Mucosa of rectum (tissue), 2 donors: ENCODE results near the gene KCNK6.
A peak's percentile ranks its signal among the peaks of the same experiment; 100 is the strongest.

Experiments
- H3K27ac ChIP-seq, 2 donors: one replicate each; pipeline ENCODE4 v1.7.0; 2013; ENCODE audit warnings: inconsistent platforms in 2 of 2, low read depth in 2 of 2, low read length in 2 of 2
- H3K27me3 ChIP-seq, 2 donors: one replicate each; pipeline ENCODE4 v1.7.0; 2013; ENCODE audit warnings: low read length in 2 of 2; ENCODE audit not compliant: control insufficient read depth in 2 of 2, insufficient read depth in 2 of 2
- H3K36me3 ChIP-seq, 2 donors: one replicate each; pipeline ENCODE4 v1.7.0; 2013; ENCODE audit warnings: low read length in 2 of 2; ENCODE audit not compliant: control insufficient read depth in 2 of 2, insufficient read depth in 2 of 2
- H3K4me1 ChIP-seq, 2 donors: one replicate each; pipeline ENCODE4 v1.7.0; 2013; ENCODE audit warnings: low read length in 2 of 2, mild to moderate bottlenecking in 1 of 2; ENCODE audit not compliant: control insufficient read depth in 2 of 2, insufficient read depth in 2 of 2
- H3K4me3 ChIP-seq, 2 donors: one replicate each; pipeline ENCODE4 v1.7.0; 2013; ENCODE audit warnings: low read length in 2 of 2
- H3K9ac ChIP-seq, 2 donors: one replicate each; pipeline ENCODE4 v1.7.0; 2013; ENCODE audit warnings: low read length in 2 of 2, low read depth in 1 of 2, mild to moderate bottlenecking in 1 of 2
- H3K9me3 ChIP-seq, 2 donors: one replicate each; pipeline ENCODE4 v1.7.0; 2013; ENCODE audit warnings: low read length in 2 of 2; ENCODE audit not compliant: control insufficient read depth in 2 of 2
- donor health status: healthy.
- donor health status: Normal muscosa, but diverticular disease.

The KCNK6 gene

GRCh38 chr19:38321646-38322196 lies 2.1 kb downstream of the KCNK6 start:
- H3K27ac ChIP-seq = peak overlapping the region in 1 of 2 donors; percentile 80
- no peak overlapping the region for H3K9ac ChIP-seq
- H3K27me3 ChIP-seq = no peaks in the 10 kb centered on the region
- H3K36me3 ChIP-seq = peaks cover 9 to 16% of the 10 kb centered on the region in 2 donors
- H3K4me3 ChIP-seq = peak overlapping the region in 1 of 2 donors; percentile 67
- H3K9me3 ChIP-seq = no peaks in the 10 kb centered on the region
- H3K4me1 ChIP-seq = peaks cover 12 to 19% of the 10 kb centered on the region in 2 donors

GRCh38 chr19:38323291-38323690 lies 3.6 kb downstream of the KCNK6 start:
- no peaks in the 10 kb centered on the region for H3K9me3 ChIP-seq
- H3K4me1 ChIP-seq = peaks cover 12 to 15% of the 10 kb centered on the region in 2 donors
- no peaks in the 10 kb centered on the region for H3K27me3 ChIP-seq
- H3K36me3 ChIP-seq = peaks cover 24 to 31% of the 10 kb centered on the region in 2 donors
- H3K27ac ChIP-seq = no peak overlapping the region
- H3K9ac ChIP-seq = no peak overlapping the region
- H3K4me3 ChIP-seq = no peak overlapping the region

GRCh38 chr19:38324431-38324830 lies 4.8 kb downstream of the KCNK6 start:
- H3K36me3 ChIP-seq = peaks cover 26 to 34% of the 10 kb centered on the region in 2 donors
- no peak overlapping the region for H3K4me3 ChIP-seq
- H3K4me1 ChIP-seq = peaks cover 2 to 4% of the 10 kb centered on the region in 2 donors
- no peaks in the 10 kb centered on the region for H3K9me3 ChIP-seq
- no peak overlapping the region for H3K9ac ChIP-seq
- H3K27ac ChIP-seq = no peak overlapping the region
- H3K27me3 ChIP-seq = no peaks in the 10 kb centered on the region

- Histone ChIP-seq H3K9me3 (no peaks in the 10 kb centered on the region), H3K9ac (no peak overlapping the region), H3K4me1 (peaks cover 2 to 3% of the 10 kb centered on the region in 2 donors), H3K27ac (no peak overlapping the region), H3K27me3 (no peaks in the 10 kb centered on the region), H3K36me3 (peaks cover 26 to 34% of the 10 kb centered on the region in 2 donors), H3K4me3 (no peak overlapping the region)
These were observed 6.9 kb downstream of the KCNK6 start for GRCh38 chr19:38326591-38326990.

GRCh38 chr19:38329651-38330050 lies 10.0 kb downstream of the KCNK6 start:
- no peak overlapping the region for H3K9ac ChIP-seq
- H3K27me3 ChIP-seq = no peaks in the 10 kb centered on the region
- no peak overlapping the region for H3K27ac ChIP-seq
- no peak overlapping the region for H3K4me3 ChIP-seq
- H3K36me3 ChIP-seq = peaks cover 26 to 28% of the 10 kb centered on the region in 2 donors
- H3K4me1 ChIP-seq = no peaks in the 10 kb centered on the region
- H3K9me3 ChIP-seq = no peaks in the 10 kb centered on the region

- no peak overlapping the region for H3K9ac ChIP-seq
- peaks cover 0 to 3% of the 10 kb centered on the region in 2 donors for H3K4me1 ChIP-seq
- H3K36me3 ChIP-seq = peaks cover 17 to 19% of the 10 kb centered on the region in 2 donors
- no peak overlapping the region for H3K27ac ChIP-seq
- no peak overlapping the region for H3K4me3 ChIP-seq
- H3K27me3 ChIP-seq = no peaks in the 10 kb centered on the region
- H3K9me3 ChIP-seq = no peaks in the 10 kb centered on the region
These were observed 12.1 kb downstream of the KCNK6 start for GRCh38 chr19:38331728-38332127.

GRCh38 chr19:38333245-38333644 lies 13.6 kb downstream of the KCNK6 start:
- Histone ChIP-seq H3K27ac (no peak overlapping the region), H3K9me3 (no peaks in the 10 kb centered on the region), H3K4me3 (no peak overlapping the region), H3K9ac (no peak overlapping the region), H3K27me3 (no peaks in the 10 kb centered on the region), H3K4me1 (peaks cover 6 to 8% of the 10 kb centered on the region in 2 donors), H3K36me3 (peaks cover 2 to 5% of the 10 kb centered on the region in 2 donors)

GRCh38 chr19:38335949-38336637 lies 16.4 kb downstream of the KCNK6 start:
- peak overlapping the region; percentile 87 to 93 for H3K4me3 ChIP-seq

GRCh38 chr19:38336638-38337359 lies 17.2 kb downstream of the KCNK6 start:
- peak overlapping the region; percentile 77 to 94 for H3K9ac ChIP-seq
- peaks cover 0 to 4% of the 10 kb centered on the region in 2 donors for H3K36me3 ChIP-seq
- peak overlapping the region; percentile 87 to 93 for H3K4me3 ChIP-seq
- H3K9me3 ChIP-seq = no peaks in the 10 kb centered on the region
- peaks cover 6 to 8% of the 10 kb centered on the region in 2 donors for H3K4me1 ChIP-seq
- H3K27ac ChIP-seq = peak overlapping the region; percentile 98 to 99
- H3K27me3 ChIP-seq = no peaks in the 10 kb centered on the region

More at GRCh38 chr19:38335949-38336637, 16.4 kb downstream of the KCNK6 start:
- Histone ChIP-seq H3K9me3 (no peaks in the 10 kb centered on the region), H3K36me3 (peaks cover 0 to 4% of the 10 kb centered on the region in 2 donors), H3K27me3 (no peaks in the 10 kb centered on the region), H3K9ac (peak overlapping the region; percentile 77 to 94), H3K4me1 (peaks cover 6 to 8% of the 10 kb centered on the region in 2 donors), H3K27ac (peak overlapping the region; percentile 98 to 99)

GRCh38 chr19:38337360-38337653 lies 17.7 kb downstream of the KCNK6 start:
- peak overlapping the region; percentile 87 to 93 for H3K4me3 ChIP-seq
- peak overlapping the region; percentile 59 to 99 for H3K27ac ChIP-seq
- no peaks in the 10 kb centered on the region for H3K9me3 ChIP-seq
- H3K9ac ChIP-seq = peak overlapping the region; percentile 24 to 64
- peaks cover 0 to 4% of the 10 kb centered on the region in 2 donors for H3K36me3 ChIP-seq
- peaks cover 6 to 8% of the 10 kb centered on the region in 2 donors for H3K4me1 ChIP-seq
- H3K27me3 ChIP-seq = no peaks in the 10 kb centered on the region
